Measurements from ENCODE around the gene TNFRSF25.

- TF ChIP-seq, protein P1, sequence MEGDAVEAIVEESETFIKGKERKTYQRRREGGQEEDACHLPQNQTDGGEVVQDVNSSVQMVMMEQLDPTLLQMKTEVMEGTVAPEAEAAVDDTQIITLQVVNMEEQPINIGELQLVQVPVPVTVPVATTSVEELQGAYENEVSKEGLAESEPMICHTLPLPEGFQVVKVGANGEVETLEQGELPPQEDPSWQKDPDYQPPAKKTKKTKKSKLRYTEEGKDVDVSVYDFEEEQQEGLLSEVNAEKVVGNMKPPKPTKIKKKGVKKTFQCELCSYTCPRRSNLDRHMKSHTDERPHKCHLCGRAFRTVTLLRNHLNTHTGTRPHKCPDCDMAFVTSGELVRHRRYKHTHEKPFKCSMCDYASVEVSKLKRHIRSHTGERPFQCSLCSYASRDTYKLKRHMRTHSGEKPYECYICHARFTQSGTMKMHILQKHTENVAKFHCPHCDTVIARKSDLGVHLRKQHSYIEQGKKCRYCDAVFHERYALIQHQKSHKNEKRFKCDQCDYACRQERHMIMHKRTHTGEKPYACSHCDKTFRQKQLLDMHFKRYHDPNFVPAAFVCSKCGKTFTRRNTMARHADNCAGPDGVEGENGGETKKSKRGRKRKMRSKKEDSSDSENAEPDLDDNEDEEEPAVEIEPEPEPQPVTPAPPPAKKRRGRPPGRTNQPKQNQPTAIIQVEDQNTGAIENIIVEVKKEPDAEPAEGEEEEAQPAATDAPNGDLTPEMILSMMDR (conservative IDR thresholded peaks at IDR 0.05): no peak
- no peak for TF ChIP-seq ZFX (IDR thresholded peaks at IDR 0.05)
Measured at GRCh38 chr1:6447016-6447817, 18.8 kb downstream of the TNFRSF25 start.

Measured in C4-2B (cell line).